NOMO-1 (cell line): ENCODE data around the gene AGPAT2.
"Not testable (repeated sequence)": the region's sequence is repeated elsewhere in the genome, so short reads cannot be mapped to it uniquely, and the experiment has no call there.

ENCODE experiments used
- DNase-seq, 2 experiments: peaks; one replicate each; lab custom pipeline; 2025; ENCODE audit not compliant: unreplicated experiment in 2 of 2; lab: John Stamatoyannopoulos, UW

AGPAT2 gene

GRCh38 chr9:136650648-136651047, 36.6 kb downstream of the AGPAT2 start:
- no peak for DNase-seq

GRCh38 chr9:136650021-136650420, 37.2 kb downstream of the AGPAT2 start:
- no peak for DNase-seq

- DNase-seq, result peak in 1 of 2 experiments; percentile 28
Observed at GRCh38 chr9:136648751-136649150, 38.5 kb downstream of the AGPAT2 start.

- no peak for DNase-seq
Observed at GRCh38 chr9:136646827-136647711, 40.2 kb downstream of the AGPAT2 start.

- DNase-seq, result no peak
Observed at GRCh38 chr9:136645903-136646754, 41.1 kb downstream of the AGPAT2 start.

GRCh38 chr9:136645352-136645902, 41.8 kb downstream of the AGPAT2 start:
- DNase-seq, result no peak

GRCh38 chr9:136644593-136645351, 42.5 kb downstream of the AGPAT2 start:
- peak; percentile 75 to 77 for DNase-seq

- DNase-seq, result peak; percentile 91 to 92
Observed at GRCh38 chr9:136644343-136644592, 43.0 kb downstream of the AGPAT2 start.

- no peak for DNase-seq
Observed at GRCh38 chr9:136643596-136644342, 43.5 kb downstream of the AGPAT2 start.

GRCh38 chr9:136642439-136642921, 44.8 kb downstream of the AGPAT2 start:
- no peak for DNase-seq

- no peak for DNase-seq
Observed at GRCh38 chr9:136640171-136641111, 46.8 kb downstream of the AGPAT2 start.

- no peak for DNase-seq
Observed at GRCh38 chr9:136634904-136635303, 52.4 kb downstream of the AGPAT2 start.

- not testable (repeated sequence) for DNase-seq
Observed at GRCh38 chr9:136632491-136633106, 54.7 kb downstream of the AGPAT2 start.

GRCh38 chr9:136632072-136632471, 55.2 kb downstream of the AGPAT2 start:
- DNase-seq, result not testable (repeated sequence)

- DNase-seq, result peak; percentile 82 to 85
Observed at GRCh38 chr9:136631038-136632000, 55.9 kb downstream of the AGPAT2 start.

- no peak for DNase-seq
Observed at GRCh38 chr9:136630662-136630992, 56.6 kb downstream of the AGPAT2 start.

GRCh38 chr9:136629879-136630661, 57.2 kb downstream of the AGPAT2 start:
- peak; percentile 56 to 79 for DNase-seq
